ENCODE data around the gene TSPYL2. TPM values are rescaled to one million over a fixed set of nuclear protein-coding genes. Genes with fewer than 3 reads are reported as not detected.

Gene TSPYL2
- total RNA-seq, 3 donors from 2014 or later (not counting 1 experiment from before 2014, with no cell fraction given) = 103 to 318 (median 139) TPM

GRCh38 chrX:53093748-53094581, 11.8 kb downstream of the TSPYL2 start, which contains the start of gene KANTR:
TSS of gene KANTR (plus strand) at chrX:53094142. CDS start at chrX:53124273, 30,131 bp downstream.
- Histone ChIP-seq H3K4me1 (ENCODE audit: control insufficient read depth, insufficient read depth, low read length) (peaks cover 12% of the 10 kb centered on the region), H3K9me3 (ENCODE audit: control insufficient read depth, insufficient read depth, low read length) (no peaks in the 10 kb centered on the region), H3K4me3 (ENCODE audit: low read length) (peak within 1 kb of the TSS; percentile 59), H3K27me3 (ENCODE audit: control insufficient read depth, insufficient read depth, low read length) (no peaks in the 10 kb centered on the region), H3K36me3 (ENCODE audit: control insufficient read depth, insufficient read depth, low read length) (no peaks in the 10 kb centered on the region), H3K27ac (ENCODE audit: low read length) (peak within 1 kb of the TSS; percentile 59)
- H3K36me3 Mint-ChIP-seq = no peaks in the 10 kb centered on the region
- no peak for TF ChIP-seq CTCF (IDR thresholded peaks at IDR 0.05)
- under 1% methylated on average over 67 of the region's 67 CpGs for WGBS (ENCODE audit: insufficient coverage)
- H3K27ac Mint-ChIP-seq = peak within 1 kb of the TSS; percentile 73 to 80
- H3K4me1 Mint-ChIP-seq = peaks cover 10 to 18% of the 10 kb centered on the region in 2 donors
- no peaks in the 10 kb centered on the region for H3K27me3 Mint-ChIP-seq (ENCODE audit: low read depth in 2 of 2)
- DNase-seq (peak; percentile 68 to 90), ATAC-seq (peak; percentile 78 to 90 (median 82))
- peak within 1 kb of the TSS; percentile 87 for H3K4me3 Mint-ChIP-seq
- H3K9me3 Mint-ChIP-seq = no peaks in the 10 kb centered on the region
- intact Hi-C loops (cut with micrococcal nuclease) = loop anchor here (1.0 kb wide), 1 partner anchor 23 kb away; no protein-coding TSS in a partner anchor

DNA sequence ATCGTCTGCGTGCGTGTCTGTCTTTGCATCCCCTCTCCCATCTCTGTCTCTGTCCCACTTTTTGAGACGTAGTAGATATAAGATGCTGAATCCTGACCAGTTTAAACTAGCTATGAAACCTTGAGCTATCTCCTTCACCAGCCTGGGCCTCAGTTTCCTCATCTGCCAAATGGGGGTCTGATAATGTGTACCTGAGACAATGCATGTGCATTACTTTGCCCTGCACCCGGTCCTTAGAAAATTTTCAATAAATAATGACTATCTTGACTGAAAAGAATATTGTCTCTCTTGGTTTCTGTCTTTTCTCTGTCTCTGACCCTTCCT, 12.4 kb downstream of the TSPYL2 start:
- Mint-ChIP-seq H3K27ac (peak overlapping the region; percentile 73 to 80), H3K9me3 (no peaks in the 10 kb centered on the region), H3K36me3 (no peaks in the 10 kb centered on the region), H3K27me3 (ENCODE audit: low read depth in 2 of 2) (no peaks in the 10 kb centered on the region), H3K4me1 (peaks cover 8 to 15% of the 10 kb centered on the region in 2 donors), H3K4me3 (peak overlapping the region; percentile 87)
- H3K27me3 ChIP-seq (ENCODE audit: control insufficient read depth, insufficient read depth, low read length) = no peaks in the 10 kb centered on the region
- H3K36me3 ChIP-seq (ENCODE audit: control insufficient read depth, insufficient read depth, low read length) = no peaks in the 10 kb centered on the region
- DNase-seq = no peak
- 5% methylated on average over 4 of the region's 5 CpGs for WGBS (ENCODE audit: insufficient coverage)
- H3K4me3 ChIP-seq (ENCODE audit: low read length) = peak overlapping the region; percentile 59
- H3K4me1 ChIP-seq (ENCODE audit: control insufficient read depth, insufficient read depth, low read length) = peaks cover 12% of the 10 kb centered on the region
- no peak for TF ChIP-seq CTCF (IDR thresholded peaks at IDR 0.05)
- H3K9me3 ChIP-seq (ENCODE audit: control insufficient read depth, insufficient read depth, low read length) = no peaks in the 10 kb centered on the region
- peak overlapping the region; percentile 59 for H3K27ac ChIP-seq (ENCODE audit: low read length)
- ATAC-seq = no peak
- intact Hi-C loops (cut with micrococcal nuclease) = no loop called here

DNA sequence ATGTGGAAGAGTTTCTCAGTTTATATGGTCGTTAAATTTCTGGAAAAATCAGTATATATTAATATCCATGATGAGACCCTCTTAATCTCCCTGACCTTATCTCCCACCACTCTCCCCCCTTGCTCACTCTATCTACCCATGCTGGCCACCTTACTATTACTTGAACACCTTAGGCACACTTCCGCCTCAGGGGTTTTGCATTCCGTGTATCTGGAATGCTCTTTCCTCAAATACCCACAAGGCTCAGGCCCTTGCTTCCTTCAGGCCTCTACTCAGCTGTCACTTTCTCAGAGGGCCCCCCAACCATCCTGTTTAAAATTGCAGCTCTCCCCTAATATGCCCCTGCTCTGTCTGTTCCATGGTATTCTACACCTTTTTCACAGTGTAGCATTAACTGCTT, 13.6 kb downstream of the TSPYL2 start:
- Mint-ChIP-seq H3K4me1 (peaks cover 8 to 15% of the 10 kb centered on the region in 2 donors), H3K36me3 (no peaks in the 10 kb centered on the region), H3K27ac (no peak overlapping the region), H3K4me3 (no peak overlapping the region), H3K9me3 (no peaks in the 10 kb centered on the region), H3K27me3 (ENCODE audit: low read depth in 2 of 2) (no peaks in the 10 kb centered on the region)
- no peaks in the 10 kb centered on the region for H3K9me3 ChIP-seq (ENCODE audit: control insufficient read depth, insufficient read depth, low read length)
- H3K27me3 ChIP-seq (ENCODE audit: control insufficient read depth, insufficient read depth, low read length) = no peaks in the 10 kb centered on the region
- H3K36me3 ChIP-seq (ENCODE audit: control insufficient read depth, insufficient read depth, low read length) = no peaks in the 10 kb centered on the region
- H3K4me1 ChIP-seq (ENCODE audit: control insufficient read depth, insufficient read depth, low read length) = peaks cover 12% of the 10 kb centered on the region
- ATAC-seq (no peak), DNase-seq (no peak)
- TF ChIP-seq CTCF (IDR thresholded peaks at IDR 0.05) = no peak
- WGBS (ENCODE audit: insufficient coverage) = 97% methylated on average over 2 of the region's 3 CpGs
- no peak overlapping the region for H3K4me3 ChIP-seq (ENCODE audit: low read length)
- intact Hi-C loops (cut with micrococcal nuclease) = no loop called here
- H3K27ac ChIP-seq (ENCODE audit: low read length) = no peak overlapping the region
